Thyroid gland (tissue), 4 donors: ENCODE data around the gene RPS8.

Experiments used
- CTCF ChIP-seq, 6 experiments: fragments of 200-600 bp in 3 of 6; fragments of 450-650 bp in 3 of 6; sonication (generic) in 3 of 6; IDR thresholded peaks; one replicate each; pipeline ENCODE4 v1.5.1; 2016 to 2019; ENCODE audit warnings: antibody characterized with exemption in 6 of 6, mild to moderate bottlenecking in 2 of 6, inconsistent platforms in 1 of 6, moderate library complexity in 1 of 6
- POLR2A ChIP-seq, 2 donors: fragments of 450-650 bp; IDR thresholded peaks; one replicate each; pipeline ENCODE4 v1.6.1; 2017; ENCODE audit warnings: antibody characterized with exemption in 2 of 2, mild to moderate bottlenecking in 2 of 2, moderate library complexity in 1 of 2

GRCh38 chr1:44743211-44743610 lies 32.1 kb upstream of the RPS8 start:
- TF ChIP-seq CTCF (IDR thresholded peaks at IDR 0.05) (no peak), POLR2A (IDR thresholded peaks at IDR 0.05) (no peak)
